Measurements from ENCODE around the gene SCYGR7. TPM values are rescaled to one million over a fixed set of nuclear protein-coding genes. Genes with fewer than 3 reads are reported as not detected.

SCYGR7 gene
- total and polyA plus RNA-seq, 2 donors (not counting 1 experiment from before 2014, with no cell fraction given), result not detected

DNA sequence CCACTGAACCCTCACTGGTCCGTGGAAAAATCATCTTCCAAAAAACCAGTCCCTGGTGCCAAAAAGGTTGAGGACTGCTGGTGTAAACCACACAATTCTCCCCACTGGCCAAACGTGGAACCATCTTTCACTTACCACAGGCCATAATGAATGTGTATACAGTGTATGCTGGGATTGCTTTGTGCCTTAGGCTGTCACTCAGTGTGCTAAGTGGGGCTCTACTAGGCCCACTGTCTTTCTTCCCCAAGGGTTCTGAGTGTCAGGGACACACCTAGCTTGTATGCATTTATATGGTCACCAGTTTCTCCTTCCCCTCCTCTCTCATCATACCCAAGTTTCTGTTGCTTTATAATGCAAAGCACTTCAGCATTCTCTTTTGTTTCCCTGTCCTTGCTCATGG, 44.8 kb downstream of the SCYGR7 start:
- Mint-ChIP-seq H3K27ac (no peak overlapping the region), H3K4me1 (no peaks in the 10 kb centered on the region), H3K9me3 (ENCODE audit: insufficient read depth) (no peaks in the 10 kb centered on the region), H3K27me3 (no peaks in the 10 kb centered on the region), H3K4me3 (no peak overlapping the region)
- Histone ChIP-seq H3K27ac (ENCODE audit: low read length in 2 of 2) (no peak overlapping the region), H3K4me1 (ENCODE audit: control insufficient read depth in 2 of 2, insufficient read depth in 2 of 2, low read length in 2 of 2) (no peaks in the 10 kb centered on the region), H3K36me3 (replicated peaks in 1 of 2; ENCODE audit: control extremely low read depth in 1 of 2, control insufficient read depth in 1 of 2, extremely low read depth in 1 of 2, insufficient read depth in 2 of 2, low read length in 1 of 2) (no peaks in the 10 kb centered on the region), H3K79me2 (ENCODE audit: control insufficient read depth, insufficient read depth, low read length) (no peaks in the 10 kb centered on the region), H2AFZ (ENCODE audit: insufficient read depth, low read depth, low read length, poor library complexity, severe bottlenecking) (no peak overlapping the region), H3K4me3 (ENCODE audit: control extremely low read depth in 1 of 5, extremely low read depth in 1 of 5, insufficient read depth in 1 of 5, low read depth in 2 of 5, low read length in 4 of 5) (no peak overlapping the region), H3K9me3 (ENCODE audit: control extremely low read depth in 1 of 3, control insufficient read depth in 2 of 3, insufficient read depth in 1 of 3, low read length in 2 of 3) (no peaks in the 10 kb centered on the region), H3K27me3 (replicated peaks in 1 of 4; ENCODE audit: control extremely low read depth in 1 of 4, control insufficient read depth in 3 of 4, insufficient read depth in 4 of 4, low read length in 3 of 4) (no peaks in the 10 kb centered on the region), H3K4me2 (replicated peaks; ENCODE audit: low read depth, low read length, poor library complexity, severe bottlenecking) (no peak overlapping the region), H3K9ac (ENCODE audit: low read length) (no peak overlapping the region), H4K20me1 (ENCODE audit: control insufficient read depth, insufficient read depth, low read length, poor library complexity, severe bottlenecking) (no peaks in the 10 kb centered on the region)
- ChIA-PET CTCF (no interaction called here), POLR2A (no interaction called here)
- WGBS (ENCODE audit: insufficient coverage), result no CpG with 5 or more reads among the region's 2 CpGs
- no peak for DNase-seq
- intact Hi-C loops (cut with micrococcal nuclease), result no loop called here
- no peak for ATAC-seq (ENCODE audit: low read depth)
- TF ChIP-seq CTCF (IDR thresholded peaks at IDR 0.05) (no peak), EZH2 (IDR thresholded peaks at IDR 0.05; ENCODE audit: borderline replicate concordance, insufficient read depth, low read depth, low read length, poor library complexity, severe bottlenecking) (no peak)

DNA sequence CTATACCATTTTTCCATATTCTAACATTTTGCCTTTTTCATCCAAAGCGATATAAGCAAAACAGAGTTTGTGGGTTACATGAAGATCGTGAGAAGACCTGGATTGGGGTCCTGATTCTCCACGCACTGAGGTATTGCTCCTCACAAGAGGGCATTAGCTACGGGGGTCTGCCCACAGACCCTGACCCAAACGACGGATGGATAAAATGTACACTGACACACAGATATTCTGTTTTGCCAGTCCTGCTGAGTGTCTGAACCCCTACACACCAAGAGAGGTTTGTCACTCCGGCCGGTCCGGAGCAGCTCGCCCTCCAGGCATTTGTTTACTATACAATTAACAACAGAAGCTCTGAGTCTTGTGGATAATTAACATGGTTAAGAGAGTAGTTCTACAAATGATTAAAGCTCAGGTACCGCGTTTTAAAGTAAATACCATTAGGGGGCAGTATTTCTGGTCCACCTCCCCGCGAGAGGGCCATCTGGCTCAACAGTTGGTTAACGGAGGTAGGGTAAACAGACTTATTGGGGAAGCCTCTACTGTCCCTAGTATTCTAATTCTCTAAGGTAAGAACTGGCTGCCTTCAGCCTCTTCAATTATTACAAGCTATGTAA, 46.0 kb downstream of the SCYGR7 start:
- Histone ChIP-seq H2AFZ (ENCODE audit: insufficient read depth, low read depth, low read length, poor library complexity, severe bottlenecking) (no peak overlapping the region), H3K4me3 (ENCODE audit: control extremely low read depth in 1 of 5, extremely low read depth in 1 of 5, insufficient read depth in 1 of 5, low read depth in 2 of 5, low read length in 4 of 5) (no peak overlapping the region), H4K20me1 (ENCODE audit: control insufficient read depth, insufficient read depth, low read length, poor library complexity, severe bottlenecking) (no peaks in the 10 kb centered on the region), H3K27me3 (replicated peaks in 1 of 4; ENCODE audit: control extremely low read depth in 1 of 4, control insufficient read depth in 3 of 4, insufficient read depth in 4 of 4, low read length in 3 of 4) (no peaks in the 10 kb centered on the region), H3K27ac (ENCODE audit: low read length in 2 of 2) (no peak overlapping the region), H3K36me3 (replicated peaks in 1 of 2; ENCODE audit: control extremely low read depth in 1 of 2, control insufficient read depth in 1 of 2, extremely low read depth in 1 of 2, insufficient read depth in 2 of 2, low read length in 1 of 2) (no peaks in the 10 kb centered on the region), H3K4me1 (ENCODE audit: control insufficient read depth in 2 of 2, insufficient read depth in 2 of 2, low read length in 2 of 2) (no peaks in the 10 kb centered on the region), H3K9me3 (ENCODE audit: control extremely low read depth in 1 of 3, control insufficient read depth in 2 of 3, insufficient read depth in 1 of 3, low read length in 2 of 3) (no peaks in the 10 kb centered on the region), H3K79me2 (ENCODE audit: control insufficient read depth, insufficient read depth, low read length) (no peaks in the 10 kb centered on the region), H3K9ac (ENCODE audit: low read length) (no peak overlapping the region), H3K4me2 (replicated peaks; ENCODE audit: low read depth, low read length, poor library complexity, severe bottlenecking) (no peak overlapping the region)
- WGBS (ENCODE audit: insufficient coverage), result 79% methylated on average over 8 of the region's 15 CpGs
- peaks cover 8% of the 10 kb centered on the region for H3K27me3 Mint-ChIP-seq
- H3K4me1 Mint-ChIP-seq, result no peaks in the 10 kb centered on the region
- DNase-seq, result no peak
- no peak for ATAC-seq (ENCODE audit: low read depth)
- TF ChIP-seq CTCF (IDR thresholded peaks at IDR 0.05) (no peak), EZH2 (IDR thresholded peaks at IDR 0.05; ENCODE audit: borderline replicate concordance, insufficient read depth, low read depth, low read length, poor library complexity, severe bottlenecking) (no peak)
- H3K4me3 Mint-ChIP-seq, result no peak overlapping the region
- intact Hi-C loops (cut with micrococcal nuclease), result no loop called here
- CTCF ChIA-PET, result interaction anchor here (1.3 to 1.5 kb wide), 2 partner anchors 9 to 116 kb away, joined by 3 to 4 read pairs; no protein-coding TSS in a partner anchor
- H3K9me3 Mint-ChIP-seq (ENCODE audit: insufficient read depth), result no peaks in the 10 kb centered on the region
- no peak overlapping the region for H3K27ac Mint-ChIP-seq
- POLR2A ChIA-PET, result no interaction called here

Measured in B cell (primary cell).